Fibroblast of villous mesenchyme (primary cell): ENCODE data around the gene KCNAB1. TPM values are rescaled to one million over a fixed set of nuclear protein-coding genes. Genes with fewer than 3 reads are reported as not detected.
"Not testable (repeated sequence)": the region's sequence is repeated elsewhere in the genome, so short reads cannot be mapped to it uniquely, and the experiment has no call there.

Experiments used
- DNase-seq: peaks from one replicate; pipeline ENCODE4 v3.0.0-alpha.2; 2010; ENCODE audit warnings: low read depth
- H3K4me3 ChIP-seq: 2 replicates; pipeline ENCODE4 v1.5.1; 2011; ENCODE audit warnings: low read depth, mild to moderate bottlenecking, low read length
- CTCF ChIP-seq: IDR thresholded peaks from 2 replicates; pipeline ENCODE4 v1.5.1; 2012; ENCODE audit warnings: low read depth, mild to moderate bottlenecking, low read length; ENCODE audit not compliant: insufficient read depth
- total RNA-seq: library from RNA; depleted of rRNA; stranded (reverse); fragments of >200 nt; gene quantifications from 2 replicates; pipeline ENCODE4 v1.2.3, GENCODE V29; 2012

KCNAB1 gene
- 0.64 TPM in 1 of 2 replicates, not detected in the other for total RNA-seq

GRCh38 chr3:156120528-156121251 is at the start of gene KCNAB1:
Gene KCNAB1 (plus strand): TSS chr3:156120578.
- DNase-seq, result no peak
- H3K4me3 ChIP-seq, result no peak within 1 kb of the TSS
- no peak for TF ChIP-seq CTCF

GRCh38 chr3:156071031-156071430 is 49.3 kb upstream of the KCNAB1 start:
- H3K4me3 ChIP-seq, result no peak overlapping the region
- no peak for TF ChIP-seq CTCF
- no peak for DNase-seq

GRCh38 chr3:156072950-156073657 is 47.3 kb upstream of the KCNAB1 start:
- DNase-seq, result not testable (repeated sequence)

DNA sequence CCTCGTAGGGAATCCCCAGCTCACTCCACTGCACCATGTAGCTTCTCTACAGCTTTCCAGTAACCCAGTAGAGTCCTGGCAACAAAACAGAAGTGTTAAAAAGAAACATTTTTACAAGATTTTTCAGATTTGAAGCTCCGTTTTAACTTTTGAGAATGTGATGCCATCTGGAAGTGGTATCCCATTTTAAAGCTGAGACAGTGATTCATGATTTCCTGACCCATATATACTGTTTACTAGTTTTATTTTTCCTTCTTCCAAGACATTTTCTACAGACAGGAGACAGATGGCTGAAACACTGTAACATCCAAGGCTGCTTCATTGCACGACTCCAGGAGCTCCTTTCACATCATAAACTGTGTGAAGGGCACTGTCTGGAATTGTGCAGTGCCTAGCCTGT is 30.3 kb upstream of the KCNAB1 start:
- H3K4me3 ChIP-seq, result no peak overlapping the region
- no peak for TF ChIP-seq CTCF
- no peak for DNase-seq

More at GRCh38 chr3:156072950-156073657, 47.3 kb upstream of the KCNAB1 start:
- H3K4me3 ChIP-seq, result not testable (repeated sequence)

DNA sequence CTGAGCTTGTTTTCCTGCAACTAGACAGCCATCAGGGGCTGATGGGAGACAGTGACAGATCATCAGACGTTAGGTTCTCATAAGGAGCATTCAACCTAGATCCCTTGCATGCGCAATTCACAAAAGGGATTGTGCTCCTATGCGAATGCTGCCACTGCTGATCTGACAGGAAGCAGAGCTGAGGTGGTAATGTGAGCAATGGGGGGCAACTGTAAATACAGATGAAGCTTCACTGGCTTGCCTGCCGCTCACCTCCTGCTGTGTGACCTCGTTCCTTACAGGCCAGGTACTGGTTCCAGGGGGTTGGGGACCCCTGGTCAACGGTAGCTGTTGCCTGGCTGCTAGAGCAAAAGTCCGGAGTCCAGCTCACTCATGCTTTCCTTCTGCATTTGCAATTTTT is 26.4 kb upstream of the KCNAB1 start:
- TF ChIP-seq CTCF, result no peak
- no peak for DNase-seq
- no peak overlapping the region for H3K4me3 ChIP-seq

DNA sequence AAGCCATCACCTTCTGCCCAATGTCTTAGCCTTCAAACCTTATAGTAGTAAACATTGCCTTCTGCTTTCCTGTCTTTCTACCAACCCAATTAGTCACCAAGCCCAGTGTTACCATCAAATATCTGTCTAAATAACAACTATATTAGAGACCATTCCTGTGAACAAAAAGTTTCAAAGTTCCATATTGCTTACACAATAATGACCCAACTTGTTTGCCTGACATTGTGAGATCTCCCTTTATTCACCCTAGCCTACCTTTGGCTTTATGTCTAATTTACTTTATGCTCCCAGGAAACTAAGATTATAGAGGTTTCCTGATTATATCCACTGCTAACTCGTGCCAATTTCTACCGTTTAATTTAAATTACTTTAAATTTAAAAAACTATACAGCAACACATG is 26.0 kb upstream of the KCNAB1 start:
- no peak for TF ChIP-seq CTCF
- no peak overlapping the region for H3K4me3 ChIP-seq
- DNase-seq, result no peak

DNA sequence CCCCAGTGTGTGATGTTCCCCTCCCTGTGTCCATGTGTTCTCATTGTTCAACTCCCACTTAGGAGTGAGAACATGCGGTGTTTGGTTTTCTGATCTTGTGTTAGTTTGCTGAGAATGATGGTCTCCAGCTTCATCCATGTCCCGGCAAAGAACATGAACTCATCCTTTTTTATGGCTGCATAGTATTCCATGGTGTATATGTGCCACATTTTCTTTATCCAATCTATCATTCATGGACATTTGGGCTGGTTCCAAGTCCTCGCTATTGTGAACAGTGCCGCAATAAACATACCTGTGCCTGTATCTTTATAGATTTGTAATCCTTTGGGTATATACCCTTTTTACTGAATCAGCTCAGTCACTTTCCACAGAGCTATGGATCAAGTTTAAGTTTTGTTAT is 24.7 kb upstream of the KCNAB1 start:
- H3K4me3 ChIP-seq, DNase-seq: not testable (repeated sequence)

DNA sequence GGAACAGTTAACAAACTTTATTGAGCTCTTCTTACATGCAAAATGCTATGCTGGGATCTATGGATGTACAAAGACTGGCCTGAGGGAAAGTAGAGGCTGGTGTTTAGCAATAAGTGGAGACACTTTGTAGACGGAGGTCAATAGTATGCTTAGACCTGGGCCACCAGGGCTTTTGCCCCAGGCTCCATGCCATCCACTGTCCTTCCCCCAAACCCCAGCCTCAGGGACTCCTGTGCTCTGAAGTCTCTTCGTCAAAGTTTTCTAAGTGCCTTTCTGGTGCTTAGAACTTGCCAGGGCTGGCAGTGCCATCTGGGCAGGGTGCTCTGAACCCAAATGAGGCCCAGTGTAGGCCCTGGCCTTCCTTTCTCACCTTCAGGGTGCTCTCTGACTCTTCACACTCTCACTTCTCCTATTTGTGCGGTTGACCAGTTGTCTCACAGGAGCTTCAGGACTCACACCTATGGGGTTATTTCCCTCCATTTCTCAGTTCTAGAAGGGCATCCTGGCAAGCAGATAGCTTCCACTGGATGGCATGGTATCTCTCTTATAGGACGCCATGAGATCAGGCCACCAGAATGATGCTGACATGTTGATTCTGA is 21.8 kb upstream of the KCNAB1 start:
- no peak for TF ChIP-seq CTCF
- no peak for DNase-seq
- no peak overlapping the region for H3K4me3 ChIP-seq

DNA sequence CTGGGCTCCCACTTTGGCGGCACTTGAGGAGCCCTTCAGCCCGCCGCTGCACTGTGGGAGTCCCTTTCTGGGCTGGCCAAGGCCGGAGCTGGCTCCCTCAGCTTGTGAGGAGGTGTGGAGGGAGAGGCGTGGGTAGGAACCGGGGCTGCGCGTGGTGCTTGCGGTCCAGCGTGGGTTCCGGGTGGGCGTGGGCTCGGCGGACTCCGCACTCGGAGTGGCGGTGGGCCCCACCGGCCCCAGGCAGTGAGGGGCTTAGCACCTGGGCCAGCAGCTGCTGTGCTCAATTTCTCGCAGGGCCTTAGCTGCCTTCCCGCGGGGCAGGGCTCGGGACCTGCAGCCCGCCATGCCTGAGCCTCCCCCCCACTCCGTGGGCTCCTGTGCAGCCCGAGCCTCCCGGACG is 21.0 kb upstream of the KCNAB1 start:
- DNase-seq, result not testable (repeated sequence)

DNA sequence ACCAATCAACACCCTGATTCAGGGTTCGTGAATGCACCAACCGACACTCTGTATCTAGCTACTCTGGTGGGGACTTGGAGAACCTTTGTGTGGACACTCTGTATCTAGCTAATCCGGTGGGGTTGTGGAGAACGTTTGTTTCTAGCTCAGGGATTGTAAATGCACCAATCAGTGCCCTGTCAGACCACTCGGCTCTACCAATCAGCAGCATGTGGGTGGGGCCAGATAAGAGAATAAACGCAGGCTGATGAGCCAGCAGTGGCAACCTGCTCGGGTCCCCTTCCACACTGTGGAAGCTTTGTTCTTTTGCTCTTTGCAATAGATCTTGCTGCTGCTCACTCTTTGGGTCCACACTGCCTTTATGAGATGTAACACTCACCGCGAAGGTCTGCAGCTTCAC is 20.4 kb upstream of the KCNAB1 start:
- not testable (repeated sequence) for DNase-seq, H3K4me3 ChIP-seq

More for the DNA sequence above, 21.0 kb upstream of the KCNAB1 start:
- not testable (repeated sequence) for H3K4me3 ChIP-seq
